Activated CD8-positive, alpha-beta memory T cell treated with anti-CD3 and anti-CD28 coated beads, Interleukin-2, amount 50 U/mL, for 1 hour (primary cell): Measurements from ENCODE around the gene TNRC6A.
"Not testable (repeated sequence)": the region's sequence is repeated elsewhere in the genome, so short reads cannot be mapped to it uniquely, and the experiment has no call there.

Experiments used
- DNase-seq: peaks from one replicate; pipeline ENCODE4 v3.0.0-alpha.2; 2020; ENCODE audit errors: extremely low read depth

The TNRC6A gene

DNA sequence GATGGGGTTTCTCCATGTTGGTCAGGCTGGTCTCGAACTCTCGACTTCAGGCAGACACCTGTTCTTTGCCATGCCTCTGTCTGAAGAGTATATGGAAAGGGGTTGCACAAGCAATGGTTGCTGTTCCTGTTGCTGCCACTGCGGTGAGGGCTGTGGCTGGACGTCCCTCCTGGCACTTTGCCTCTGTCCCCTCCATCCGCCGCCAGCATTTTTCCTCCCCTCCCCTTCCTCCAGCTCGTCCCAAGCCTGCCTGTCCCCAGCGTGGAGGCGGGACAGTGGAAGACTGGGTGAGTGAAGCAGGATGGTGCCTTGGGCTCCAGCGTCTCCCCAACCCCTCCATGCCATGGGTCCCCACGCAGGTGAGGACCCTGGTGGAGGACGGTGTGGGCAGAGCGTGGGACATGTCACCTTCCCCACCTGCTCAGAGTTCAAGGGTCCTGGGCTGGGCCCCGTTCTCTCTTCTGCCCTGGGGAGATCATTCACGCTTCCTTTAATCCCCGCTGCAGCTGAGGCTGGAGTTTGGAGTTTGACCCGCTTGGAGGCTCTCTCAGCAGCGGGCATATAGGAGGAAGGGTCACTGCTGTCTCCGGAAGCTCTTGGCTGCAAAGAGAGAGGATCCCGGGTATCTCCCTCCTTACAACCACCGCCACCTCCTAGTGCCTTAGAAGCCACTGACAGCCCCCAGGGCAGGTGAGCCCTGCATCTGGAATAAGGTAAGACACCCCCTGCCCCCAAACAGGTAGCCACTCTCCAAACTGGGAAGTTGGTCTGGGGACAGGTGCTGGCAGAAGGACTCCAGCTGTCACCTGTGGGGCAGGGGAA, 116.5 kb downstream of the TNRC6A start, which contains the start of gene SLC5A11:
Gene SLC5A11, plus strand, starts transcription at position 238 of the 822 bp plus-strand sequence. CDS start 12,681 bp downstream, outside the sequence.
- DNase-seq = no peak

DNA sequence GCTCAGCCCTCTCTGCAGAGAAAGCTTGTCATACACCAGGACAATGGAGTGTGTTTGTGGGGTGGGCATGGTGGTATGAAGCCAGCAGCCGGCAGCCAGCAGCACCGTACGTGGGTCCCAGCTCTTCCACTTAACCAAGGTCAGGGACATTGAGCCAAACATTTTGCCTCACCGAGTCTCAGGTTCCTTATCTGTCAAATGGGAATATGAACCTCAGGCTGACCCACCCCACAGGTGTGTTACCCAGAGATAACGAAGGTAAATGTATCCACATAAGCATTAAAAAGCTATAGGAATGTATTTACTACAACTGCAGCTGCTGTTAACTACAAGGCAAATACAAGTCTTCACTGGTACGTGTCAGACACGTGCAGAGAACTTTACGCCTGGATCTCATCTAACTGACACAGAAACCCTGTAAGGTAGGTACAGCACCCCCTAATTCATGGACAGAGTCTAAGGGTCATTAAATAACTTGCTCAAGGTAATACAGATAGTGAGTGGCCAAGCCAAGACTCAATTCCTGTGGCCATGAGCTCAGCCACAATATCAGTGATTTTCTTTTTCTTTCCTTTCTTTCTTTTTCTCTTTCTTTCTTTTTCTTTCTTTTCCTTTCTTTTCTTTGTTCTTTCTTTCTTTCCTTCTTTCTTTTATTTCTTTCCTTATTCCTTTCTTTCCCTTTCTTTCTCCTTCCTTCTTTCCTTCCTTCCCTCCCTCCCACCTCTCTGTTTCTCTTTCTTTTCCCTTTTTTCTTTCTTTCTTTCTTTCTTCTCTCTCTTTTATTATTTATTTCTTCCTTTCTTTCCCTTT, 117.3 kb downstream of the TNRC6A start:
- DNase-seq = no peak

DNA sequence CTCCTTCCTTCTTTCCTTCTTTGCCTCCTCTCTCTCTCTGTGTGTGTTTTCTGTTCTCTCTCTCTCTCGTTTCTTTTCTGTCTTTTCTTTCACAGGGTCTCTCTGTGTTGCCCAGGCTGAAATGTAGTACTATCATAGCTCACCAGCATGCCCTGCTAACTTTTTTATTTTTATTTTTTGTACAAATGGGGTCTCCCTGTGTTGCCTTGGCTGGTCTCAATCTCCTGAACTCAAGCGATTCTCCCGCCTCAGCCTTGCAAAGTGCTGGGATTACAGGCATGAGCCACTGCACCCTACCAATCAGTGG, 117.9 kb downstream of the TNRC6A start:
- no peak for DNase-seq

DNA sequence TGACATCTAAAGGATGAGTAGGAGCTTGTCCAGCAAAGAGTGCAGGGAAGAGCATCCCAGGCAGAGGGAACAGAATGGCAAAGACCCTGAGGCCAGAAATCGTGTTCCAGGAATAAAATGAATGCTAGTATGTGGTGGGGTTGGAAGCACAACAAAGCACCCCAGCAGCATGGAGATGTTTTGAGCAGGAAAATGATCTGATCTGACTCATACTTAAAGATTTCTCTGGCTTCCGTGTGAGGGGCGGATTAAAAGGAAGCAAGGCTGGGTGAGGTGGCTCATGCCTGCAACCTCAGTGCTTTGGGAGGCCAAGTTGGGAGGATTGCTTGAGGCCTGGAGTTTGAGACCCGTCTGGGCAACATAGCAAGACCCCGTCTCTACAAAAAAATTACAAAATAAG, 118.6 kb downstream of the TNRC6A start:
- DNase-seq = no peak

DNA sequence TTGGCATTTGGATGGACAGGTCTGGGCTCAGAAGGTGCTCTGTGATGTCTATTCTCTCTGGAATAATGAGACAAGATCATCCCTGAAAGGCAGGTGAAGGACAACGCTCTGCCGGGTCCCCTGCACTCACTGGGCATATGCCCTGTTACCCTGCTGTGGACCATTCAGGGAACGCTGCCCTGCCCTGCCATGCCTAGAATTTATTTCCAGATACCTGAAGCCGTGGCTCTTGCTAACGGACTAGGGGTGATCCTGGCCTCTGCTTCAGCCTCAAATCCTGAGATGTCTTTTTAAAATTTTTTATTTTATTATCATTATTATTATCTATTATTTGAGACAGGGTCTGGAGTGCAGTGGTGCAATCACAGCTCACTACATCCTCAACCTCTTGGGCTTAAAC, 120.2 kb downstream of the TNRC6A start:
- no peak for DNase-seq

DNA sequence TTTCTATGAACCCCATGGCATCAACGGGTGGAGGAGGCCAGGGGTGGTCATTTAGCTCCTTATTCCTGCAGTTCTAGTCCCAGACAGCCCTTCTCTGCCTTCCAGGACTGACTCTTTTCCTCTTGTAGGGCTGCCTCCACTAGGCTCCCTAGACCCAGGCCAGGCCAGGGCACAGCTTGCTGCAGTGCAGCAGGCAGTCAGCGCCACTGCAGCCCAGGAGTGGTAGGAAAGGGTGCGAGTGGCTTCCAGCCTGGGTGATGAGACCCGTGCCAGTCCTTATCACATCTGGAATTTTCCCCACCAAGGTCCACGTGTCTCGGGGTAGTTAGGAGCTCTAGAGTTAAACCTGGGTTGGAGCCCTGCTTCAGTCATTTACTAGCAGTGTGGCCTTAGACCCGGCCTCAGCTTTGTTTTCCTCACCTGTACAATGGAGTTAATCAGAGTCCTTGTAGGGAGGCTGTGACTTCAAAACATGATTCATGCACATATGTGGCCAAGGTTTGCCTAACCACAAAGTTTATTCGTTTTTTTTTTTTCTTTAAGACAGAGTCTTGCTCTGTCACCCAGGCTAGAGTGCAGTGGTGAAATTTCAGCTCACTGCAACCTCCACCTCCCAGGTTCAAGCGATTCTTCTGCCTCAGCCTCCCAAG, 121.0 kb downstream of the TNRC6A start:
- no peak for DNase-seq

DNA sequence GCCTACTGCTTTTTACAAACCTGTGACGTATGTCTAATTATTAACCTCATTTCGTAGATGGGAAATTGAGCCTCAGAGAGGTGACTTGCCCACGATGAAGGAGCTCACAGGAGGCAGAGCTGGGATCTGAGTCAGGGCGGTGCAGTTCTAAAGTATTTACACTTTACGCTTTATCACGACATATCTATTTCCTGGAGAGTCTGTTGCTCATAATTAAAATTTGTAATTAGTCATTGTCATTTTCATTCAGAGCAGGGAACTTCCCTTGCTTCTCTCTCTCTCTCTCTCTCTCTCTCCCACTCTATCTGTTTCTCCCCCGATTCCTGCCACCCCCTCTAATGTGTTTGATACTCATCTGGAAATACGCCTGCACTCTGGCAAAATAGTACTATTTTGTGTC, 122.2 kb downstream of the TNRC6A start:
- no peak for DNase-seq

DNA sequence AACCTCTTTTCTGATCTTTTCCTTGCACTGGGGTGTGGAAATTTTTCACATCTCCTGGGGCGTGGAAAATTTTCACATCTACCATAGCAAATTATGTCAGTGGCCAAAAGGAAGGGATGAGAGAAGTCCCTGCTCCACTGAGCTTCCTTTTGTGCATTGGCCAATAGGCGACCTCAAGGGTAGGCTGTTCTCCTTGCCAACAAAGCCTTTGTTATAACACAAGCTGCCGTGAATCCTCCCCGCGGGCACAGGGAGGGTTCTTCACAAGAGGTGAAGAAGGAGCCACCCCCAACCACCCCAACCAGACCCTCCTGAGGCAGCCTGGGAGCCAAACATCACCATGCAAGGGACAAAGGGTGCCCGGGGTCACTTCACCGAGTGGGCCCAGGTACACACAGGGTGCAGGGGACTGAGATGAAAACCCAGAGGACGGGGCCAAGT, 122.8 kb downstream of the TNRC6A start:
- no peak for DNase-seq

DNA sequence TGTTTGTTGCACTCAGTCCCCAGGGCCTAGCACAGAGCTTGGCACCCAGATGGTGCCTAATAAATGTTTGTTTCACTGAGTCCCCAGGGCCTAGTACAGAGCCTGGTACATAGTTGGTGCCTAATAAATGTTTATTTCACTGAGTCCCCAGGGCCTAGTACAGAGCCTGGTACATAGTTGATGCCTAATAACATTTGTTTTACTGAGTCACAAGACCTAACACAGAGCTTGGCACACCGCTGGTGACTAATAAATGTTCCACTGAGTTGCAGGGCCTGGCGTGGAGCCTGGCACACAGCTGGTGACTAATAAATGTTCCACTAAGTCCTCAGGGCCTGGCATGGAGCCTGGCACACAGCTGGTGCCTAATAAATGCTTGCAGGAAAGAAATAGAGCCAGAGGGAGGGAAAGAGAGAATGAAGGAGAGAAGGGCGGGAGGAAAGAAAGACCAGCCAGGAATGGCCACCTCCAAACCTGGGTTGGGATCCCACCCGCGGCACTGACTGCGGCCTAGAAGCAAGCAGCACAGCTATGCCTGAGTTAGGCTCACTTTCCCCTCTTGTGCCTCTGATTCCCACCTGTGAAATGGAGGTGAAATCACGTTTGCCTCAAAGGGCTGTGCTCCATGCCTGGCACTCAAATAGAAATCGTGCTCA, 123.8 kb downstream of the TNRC6A start:
- no peak for DNase-seq

DNA sequence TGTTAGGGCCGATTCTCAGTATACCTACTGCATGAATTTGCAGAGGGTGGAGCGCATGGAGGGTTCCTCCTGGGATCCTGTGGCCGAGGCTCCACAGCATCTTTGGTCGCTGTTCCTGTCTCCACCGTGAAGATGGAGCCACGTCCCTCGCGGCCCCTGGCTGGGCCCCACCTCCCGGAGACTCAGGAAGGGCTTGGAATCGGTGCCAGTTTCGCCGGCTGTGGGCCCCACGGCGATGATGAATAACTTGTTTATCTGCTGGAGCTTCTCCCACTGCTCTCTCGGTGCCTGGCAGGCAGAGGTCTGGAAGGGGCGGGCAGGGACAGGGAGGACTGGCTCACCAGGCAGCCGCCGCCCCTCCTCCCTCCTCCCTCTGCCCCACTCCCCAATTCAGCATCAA, 124.4 kb downstream of the TNRC6A start:
- no peak for DNase-seq

DNA sequence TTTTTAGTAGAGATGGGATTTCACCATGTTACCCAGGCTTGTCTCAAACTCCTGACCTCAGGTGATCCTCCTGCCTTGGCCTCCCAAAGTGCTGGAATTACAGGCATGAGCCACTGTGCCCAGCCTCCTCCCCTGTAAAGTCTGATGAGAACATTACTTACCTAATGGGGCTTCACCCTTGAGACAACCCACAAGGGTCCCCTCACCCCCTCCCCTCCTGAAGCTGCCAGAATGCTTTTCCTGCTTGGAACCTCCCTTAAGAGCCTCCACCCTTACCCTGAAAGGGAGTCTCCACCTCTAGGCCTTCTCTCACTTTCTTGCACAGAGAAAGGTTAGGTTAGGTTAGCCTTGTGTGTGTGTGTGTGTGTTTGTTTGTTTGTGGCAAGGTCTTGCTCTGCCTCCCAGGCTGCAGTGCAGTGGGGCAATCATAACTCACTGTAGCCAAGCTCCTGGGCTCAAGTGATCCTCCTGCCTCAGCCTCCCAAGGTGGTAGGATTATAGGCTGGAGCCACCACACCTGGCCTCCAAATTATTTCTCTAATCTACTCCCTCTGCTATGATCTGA, 125.2 kb downstream of the TNRC6A start:
- no peak for DNase-seq

DNA sequence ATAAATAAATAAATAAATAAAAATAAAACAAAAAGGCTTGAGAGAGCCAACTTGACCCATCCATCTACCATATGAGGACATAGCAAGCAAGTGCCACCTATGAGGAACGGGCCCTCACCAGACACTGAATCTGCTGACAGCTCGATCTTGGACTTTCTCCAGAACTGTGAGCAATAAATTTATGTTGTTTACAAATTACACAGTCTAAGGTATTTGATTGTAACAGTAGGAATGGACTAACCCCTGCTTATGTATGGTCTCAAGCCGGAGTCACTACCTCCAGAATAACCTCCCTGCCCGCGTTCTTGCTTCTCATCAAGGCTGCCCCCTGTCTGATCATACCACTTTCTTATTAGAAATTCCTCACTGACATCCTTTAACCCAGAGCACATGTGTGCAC, 126.2 kb downstream of the TNRC6A start:
- DNase-seq = no peak

DNA sequence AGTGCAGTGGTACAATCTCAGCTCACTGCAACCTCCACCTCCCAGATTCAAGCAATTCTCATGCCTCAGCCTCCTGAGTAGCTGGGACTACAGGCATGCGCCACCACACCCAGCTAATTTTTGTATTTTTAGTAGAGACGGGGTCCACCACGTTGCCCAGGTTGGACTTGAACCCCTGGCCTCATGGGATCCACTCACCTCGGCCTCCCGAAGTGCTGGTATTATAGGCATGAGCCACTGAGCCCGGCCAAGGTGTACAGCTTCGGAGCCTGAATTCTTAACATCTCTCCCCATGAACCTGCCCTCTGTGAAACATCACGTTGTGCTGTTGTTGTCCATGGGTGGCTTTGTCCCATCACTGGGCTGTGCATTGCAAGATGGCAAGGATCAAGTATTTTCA, 127.4 kb downstream of the TNRC6A start:
- not testable (repeated sequence) for DNase-seq

DNA sequence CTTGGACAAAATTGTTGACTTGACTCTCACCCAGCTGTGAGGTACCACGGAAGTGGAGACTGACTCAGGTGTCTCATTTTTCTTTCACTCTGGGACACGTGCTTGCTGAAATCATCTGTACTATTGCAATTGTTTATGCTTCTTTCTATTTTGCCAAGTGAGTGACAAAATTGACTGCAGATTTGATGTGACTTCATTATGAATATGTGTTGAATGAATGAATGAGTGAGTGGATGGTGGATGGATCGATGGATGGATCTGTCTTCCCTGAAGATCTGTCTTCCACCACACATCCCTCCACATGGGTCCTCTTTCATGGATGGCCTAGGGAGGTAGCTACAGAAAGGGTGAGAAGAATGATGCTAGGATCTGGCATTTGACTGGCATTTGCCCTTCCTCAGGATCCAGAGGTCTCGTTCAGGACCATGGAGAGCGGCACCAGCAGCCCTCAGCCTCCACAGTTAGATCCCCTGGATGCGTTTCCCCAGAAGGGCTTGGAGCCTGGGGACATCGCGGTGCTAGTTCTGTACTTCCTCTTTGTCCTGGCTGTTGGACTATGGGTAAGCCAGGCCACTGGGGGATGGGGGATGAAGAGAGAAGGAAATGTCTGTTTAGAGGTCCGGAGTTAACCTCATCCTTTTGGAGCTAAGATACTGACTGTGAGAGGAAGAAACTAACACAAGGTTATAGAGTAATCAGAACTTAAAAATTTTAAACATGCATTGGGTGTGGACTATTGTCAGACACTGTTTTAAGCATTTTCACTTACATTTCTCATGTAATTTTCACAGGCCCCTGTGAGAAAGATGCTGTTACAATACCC, 129.0 kb downstream of the TNRC6A start:
- no peak for DNase-seq

DNA sequence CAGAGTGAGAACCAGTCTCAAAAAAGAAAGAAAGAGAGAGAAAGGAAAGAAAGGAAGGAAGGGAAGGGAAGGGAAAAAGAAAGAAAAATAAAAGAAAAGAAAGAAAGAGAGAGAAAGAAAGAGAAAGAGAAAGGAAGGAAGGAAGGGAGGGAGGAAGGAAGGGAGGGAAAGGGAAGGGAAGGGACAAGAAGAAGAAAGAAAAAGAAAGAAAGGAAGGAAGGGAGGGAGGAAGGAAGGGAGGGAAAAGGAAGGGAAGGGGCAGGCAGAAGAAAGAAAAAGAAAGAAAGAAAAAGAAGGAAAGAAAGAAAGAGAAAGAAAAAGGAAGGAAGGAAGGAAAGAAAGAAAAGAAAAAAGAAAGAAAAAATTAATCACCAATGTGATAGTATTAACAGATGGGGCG, 132.0 kb downstream of the TNRC6A start:
- no peak for DNase-seq

DNA sequence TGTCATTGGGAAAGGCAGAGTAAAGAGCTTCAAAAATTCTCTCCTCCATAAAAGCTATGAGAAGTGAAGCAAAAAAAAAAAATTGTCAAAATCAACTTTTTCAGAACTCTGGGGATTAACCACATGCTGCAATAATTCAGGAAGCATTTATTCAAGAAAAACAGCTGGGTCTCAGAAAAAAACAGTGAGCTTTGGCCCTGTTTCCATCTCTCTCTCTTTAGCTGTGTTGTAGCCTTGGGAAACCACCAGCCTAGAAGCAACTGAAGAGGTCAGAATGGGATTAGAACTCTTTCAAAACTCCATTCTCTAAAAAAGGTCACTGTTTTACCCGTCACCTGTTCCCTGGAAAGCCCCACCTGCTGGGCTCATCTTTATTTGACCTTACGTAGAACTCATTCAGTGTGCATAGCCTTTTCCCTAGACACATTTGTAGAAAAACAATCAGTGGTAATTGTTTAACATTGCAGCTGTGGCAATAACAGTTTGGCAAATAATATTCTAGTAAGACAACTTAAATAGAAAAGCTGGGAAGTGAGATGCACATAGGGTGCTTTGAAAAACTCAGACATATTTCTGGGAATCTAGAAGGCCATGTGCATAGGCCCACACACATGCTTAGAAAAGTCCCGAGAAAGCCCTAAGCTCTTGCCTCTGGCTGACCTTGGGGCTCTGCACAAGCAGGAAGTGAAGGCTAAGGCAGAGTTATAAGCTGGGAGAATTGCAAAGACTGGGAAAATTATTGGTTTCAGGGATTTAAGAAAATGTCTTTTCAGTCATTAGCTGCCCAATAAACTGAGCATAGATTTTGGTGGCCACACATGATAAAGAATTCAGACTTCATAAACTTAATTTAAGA, 134.4 kb downstream of the TNRC6A start:
- no peak for DNase-seq

DNA sequence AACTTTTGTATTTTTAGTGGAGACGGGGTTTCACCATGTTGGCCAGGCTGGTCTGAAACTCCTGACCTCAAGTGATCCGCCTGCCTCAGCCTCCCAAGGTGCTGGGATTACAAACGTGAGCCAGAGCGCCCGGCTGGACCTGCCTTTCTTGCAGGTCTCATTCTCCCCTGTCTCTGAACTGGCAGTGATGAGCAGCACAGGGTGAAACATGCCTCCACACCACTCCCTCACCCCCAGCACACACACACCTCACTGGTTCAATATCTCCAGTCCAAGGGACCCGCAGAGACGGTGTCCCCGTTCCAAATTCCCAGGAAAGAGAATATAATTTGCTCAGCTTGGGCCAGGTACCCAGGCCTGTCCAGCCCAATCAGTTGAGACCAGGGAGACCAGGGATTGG, 139.6 kb downstream of the TNRC6A start:
- no peak for DNase-seq

DNA sequence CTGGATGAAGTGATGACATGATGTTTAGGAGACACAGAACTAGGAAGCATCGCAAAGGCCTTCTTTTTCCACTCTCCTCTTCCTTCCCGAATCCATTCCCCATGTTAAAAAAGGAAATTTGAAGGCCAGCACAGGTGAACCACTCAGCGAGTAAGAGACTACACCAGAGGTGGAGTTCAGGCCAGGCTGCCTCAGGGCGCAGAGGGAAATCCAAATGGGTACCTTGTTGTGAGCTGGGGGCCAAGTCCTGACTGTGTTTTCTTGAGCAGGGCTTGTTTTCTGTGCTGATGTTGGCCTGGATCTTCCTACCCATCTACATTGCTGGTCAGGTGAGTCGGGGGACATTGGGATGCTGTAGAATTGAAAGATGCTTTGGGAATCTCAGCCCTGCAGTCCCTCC, 142.4 kb downstream of the TNRC6A start:
- DNase-seq = no peak

DNA sequence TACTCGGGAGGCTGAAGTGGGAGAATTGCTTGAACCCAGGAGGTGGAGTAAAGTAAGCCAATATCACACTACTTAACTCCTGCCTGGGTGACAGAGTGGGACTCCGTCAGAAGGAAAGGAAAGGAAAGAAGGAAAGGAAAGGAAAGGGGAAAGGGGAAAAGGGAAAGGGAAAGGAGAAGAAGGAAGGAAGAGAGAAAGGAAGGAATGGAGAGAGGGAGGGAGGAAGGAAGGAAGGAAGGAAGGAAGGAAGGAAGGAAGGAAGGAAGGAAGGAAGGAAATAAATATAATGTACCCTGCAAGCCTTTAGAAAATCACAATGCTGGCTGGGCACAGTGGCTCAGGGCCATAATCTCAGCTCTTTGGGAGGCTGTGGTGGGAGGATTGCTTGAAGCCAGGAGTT, 143.6 kb downstream of the TNRC6A start:
- no peak for DNase-seq

DNA sequence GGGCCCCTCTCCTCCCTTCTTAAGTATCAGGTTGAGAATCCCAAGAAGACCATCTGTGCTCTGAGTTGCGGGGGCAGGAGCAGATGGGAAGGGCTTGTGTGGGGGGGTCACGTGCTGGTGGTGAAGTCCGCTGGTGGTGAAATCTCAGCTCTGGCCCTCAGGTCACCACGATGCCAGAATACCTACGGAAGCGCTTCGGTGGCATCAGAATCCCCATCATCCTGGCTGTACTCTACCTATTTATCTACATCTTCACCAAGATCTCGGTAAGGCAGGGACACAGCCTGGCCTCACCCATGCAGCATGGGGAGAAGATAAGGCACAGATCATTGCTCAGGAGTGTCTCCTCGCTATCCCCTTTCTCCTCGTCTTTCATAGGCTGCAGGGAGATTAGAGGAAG, 146.0 kb downstream of the TNRC6A start:
- DNase-seq = no peak
